Smooth muscle cell (in vitro differentiated cells): ENCODE data around the gene SLC7A6. TPM values are rescaled to one million over a fixed set of nuclear protein-coding genes. Genes with fewer than 3 reads are reported as not detected.

Experiments used
- DNase-seq: peaks from one replicate; lab custom pipeline; 2025; ENCODE audit not compliant: unreplicated experiment; lab: John Stamatoyannopoulos, UW
- H2AFZ ChIP-seq: fragments of 200-600 bp; sonication (generic); 2 replicates; pipeline ENCODE4 v1.6.0; 2016; ENCODE audit warnings: antibody characterized with exemption, low read depth, mild to moderate bottlenecking
- H3F3A ChIP-seq: fragments of 200-600 bp; sonication (generic); 2 replicates; pipeline ENCODE4 v1.6.0; 2017; ENCODE audit warnings: antibody characterized with exemption, low read depth
- H3K27ac ChIP-seq: fragments of 200-600 bp; sonication (generic); 2 replicates; pipeline ENCODE4 v1.5.1; 2016; ENCODE audit warnings: low read depth, mild to moderate bottlenecking
- H3K27me3 ChIP-seq: fragments of 200-600 bp; sonication (generic); 2 replicates; pipeline ENCODE4 v1.6.1; 2016; ENCODE audit warnings: low read depth, mild to moderate bottlenecking
- H3K36me3 ChIP-seq: fragments of 200-600 bp; sonication (generic); 2 replicates; pipeline ENCODE4 v1.5.1; 2016; ENCODE audit warnings: low read depth
- H3K4me1 ChIP-seq: fragments of 200-600 bp; sonication (generic); 2 replicates; pipeline ENCODE4 v1.5.1; 2016; ENCODE audit warnings: low read depth
- H3K4me2 ChIP-seq: fragments of 200-600 bp; sonication (generic); 2 replicates; pipeline ENCODE4 v1.6.0; 2016; ENCODE audit warnings: mild to moderate bottlenecking
- H3K4me3 ChIP-seq: fragments of 200-600 bp; sonication (generic); 2 replicates; pipeline ENCODE4 v1.5.1; 2016; ENCODE audit warnings: mild to moderate bottlenecking
- H3K79me2 ChIP-seq: fragments of 200-600 bp; sonication (generic); 2 replicates; pipeline ENCODE4 v1.6.0; 2016; ENCODE audit warnings: low read depth, mild to moderate bottlenecking
- H3K9ac ChIP-seq: fragments of 200-600 bp; sonication (generic); 2 replicates; pipeline ENCODE4 v1.6.0; 2016; ENCODE audit warnings: low read depth
- H3K9me3 ChIP-seq: fragments of 200-600 bp; sonication (generic); replicated peaks from 2 replicates; pipeline ENCODE4 v1.5.1; 2016; ENCODE audit warnings: low read depth
- H4K20me1 ChIP-seq: fragments of 200-600 bp; sonication (generic); 2 replicates; pipeline ENCODE4 v1.6.0; 2016; ENCODE audit warnings: low read depth
- WGBS: methylation state at CpG from one replicate; pipeline ENCODE4 v1.1.7; 2016; ENCODE audit warnings: low lambda C conversion rate; 5-methylcytosine and 5-hydroxymethylcytosine counted together
- polyA plus RNA-seq: library from polyadenylated mRNA; unstranded; fragments of >200 nt; fragmentation: Nextera tagmentation; extraction: Ambion mirVana; gene quantifications from 2 replicates; pipeline ENCODE4 v1.2.1, GENCODE V29; 2016
- total RNA-seq: library from RNA; depleted of rRNA; stranded (reverse); fragments of >200 nt; gene quantifications from 2 replicates; pipeline ENCODE4 v1.2.3, GENCODE V29; 2014
- TF ChIP-seq, protein P1 (sequence below): fragments of 200-600 bp; sonication (generic); IDR thresholded peaks from 2 replicates; pipeline ENCODE4 v1.5.1; 2017; ENCODE audit warnings: borderline replicate concordance, mild to moderate bottlenecking, antibody characterized with exemption; ENCODE audit not compliant: insufficient read depth, poor library complexity, severe bottlenecking

The SLC7A6 gene
- total and polyA plus RNA-seq, 2 experiments from 2014 or later = 11.4 to 16.5 TPM

DNA sequence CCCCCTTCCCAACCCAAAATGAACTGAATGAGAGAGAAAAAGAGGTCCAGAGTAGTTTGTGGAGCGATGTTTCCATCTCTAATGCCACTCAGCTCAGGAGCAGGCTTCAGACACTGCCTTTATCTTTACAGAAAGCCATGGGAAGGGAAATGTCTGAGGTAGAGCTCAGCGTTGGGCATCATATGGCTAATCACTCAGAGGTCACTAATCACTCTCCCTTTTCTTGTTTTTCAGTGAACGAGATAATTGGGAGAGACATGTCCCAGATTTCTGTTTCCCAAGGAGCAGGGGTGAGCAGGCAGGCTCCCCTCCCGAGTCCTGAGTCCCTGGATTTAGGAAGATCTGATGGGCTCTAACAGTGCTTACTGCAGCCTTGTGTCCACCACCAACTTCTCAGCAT lies 38.2 kb upstream of the SLC7A6 start:
- Histone ChIP-seq H3K4me2 (no peak overlapping the region), H3K9ac (no peak overlapping the region), H3K27me3 (no peaks in the 10 kb centered on the region), H3K36me3 (no peaks in the 10 kb centered on the region), H4K20me1 (peaks cover 19% of the 10 kb centered on the region), H3K4me1 (no peaks in the 10 kb centered on the region), H3F3A (peaks cover 5% of the 10 kb centered on the region), H3K79me2 (no peaks in the 10 kb centered on the region), H2AFZ (no peak overlapping the region), H3K9me3 (no peaks in the 10 kb centered on the region), H3K4me3 (no peak overlapping the region), H3K27ac (no peak overlapping the region)
- 60% methylated on average over 4 of the region's 4 CpGs for WGBS
- TF ChIP-seq, protein P1, sequence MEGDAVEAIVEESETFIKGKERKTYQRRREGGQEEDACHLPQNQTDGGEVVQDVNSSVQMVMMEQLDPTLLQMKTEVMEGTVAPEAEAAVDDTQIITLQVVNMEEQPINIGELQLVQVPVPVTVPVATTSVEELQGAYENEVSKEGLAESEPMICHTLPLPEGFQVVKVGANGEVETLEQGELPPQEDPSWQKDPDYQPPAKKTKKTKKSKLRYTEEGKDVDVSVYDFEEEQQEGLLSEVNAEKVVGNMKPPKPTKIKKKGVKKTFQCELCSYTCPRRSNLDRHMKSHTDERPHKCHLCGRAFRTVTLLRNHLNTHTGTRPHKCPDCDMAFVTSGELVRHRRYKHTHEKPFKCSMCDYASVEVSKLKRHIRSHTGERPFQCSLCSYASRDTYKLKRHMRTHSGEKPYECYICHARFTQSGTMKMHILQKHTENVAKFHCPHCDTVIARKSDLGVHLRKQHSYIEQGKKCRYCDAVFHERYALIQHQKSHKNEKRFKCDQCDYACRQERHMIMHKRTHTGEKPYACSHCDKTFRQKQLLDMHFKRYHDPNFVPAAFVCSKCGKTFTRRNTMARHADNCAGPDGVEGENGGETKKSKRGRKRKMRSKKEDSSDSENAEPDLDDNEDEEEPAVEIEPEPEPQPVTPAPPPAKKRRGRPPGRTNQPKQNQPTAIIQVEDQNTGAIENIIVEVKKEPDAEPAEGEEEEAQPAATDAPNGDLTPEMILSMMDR = no peak
- no peak for DNase-seq

DNA sequence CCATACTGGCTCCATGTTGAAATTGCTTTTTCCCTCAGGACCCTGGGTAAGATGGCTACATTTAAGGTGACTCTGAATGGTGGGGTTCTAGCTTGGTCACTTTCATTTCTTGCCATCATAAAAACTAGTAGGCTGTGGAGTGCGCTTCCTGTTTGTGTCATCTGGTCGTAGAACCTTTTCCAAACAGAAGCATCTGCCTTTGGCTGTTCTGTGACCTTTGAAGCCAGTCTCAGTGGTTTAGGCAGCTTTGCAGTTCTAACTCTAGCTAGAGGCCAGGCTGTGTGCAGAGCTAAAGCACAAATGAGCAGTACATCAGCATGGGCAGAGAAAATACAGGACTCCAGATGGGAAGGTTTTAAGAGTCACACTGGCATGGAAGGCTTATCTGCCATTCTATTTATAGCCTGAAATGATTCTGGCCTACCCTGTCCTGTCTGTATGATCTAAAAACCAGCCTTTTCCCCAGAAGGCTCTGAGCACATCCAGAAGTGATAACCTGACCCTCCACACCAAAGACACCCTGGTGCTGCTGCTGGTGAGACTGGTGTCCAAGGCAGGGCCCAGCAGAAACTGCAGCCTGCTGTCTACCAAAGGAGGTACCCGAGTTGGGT lies 37.0 kb upstream of the SLC7A6 start:
- no peak for DNase-seq
- Histone ChIP-seq H3K4me2 (no peak overlapping the region), H4K20me1 (peaks cover 19% of the 10 kb centered on the region), H3K27ac (peak overlapping the region; percentile 28), H3K4me3 (no peak overlapping the region), H3K27me3 (no peaks in the 10 kb centered on the region), H3K79me2 (no peaks in the 10 kb centered on the region), H3K36me3 (no peaks in the 10 kb centered on the region), H3K4me1 (no peaks in the 10 kb centered on the region), H3F3A (peaks cover 5% of the 10 kb centered on the region), H3K9me3 (no peaks in the 10 kb centered on the region), H2AFZ (no peak overlapping the region), H3K9ac (no peak overlapping the region)
- WGBS = 67% methylated on average over 3 of the region's 3 CpGs
- TF ChIP-seq, protein P1 = no peak

DNA sequence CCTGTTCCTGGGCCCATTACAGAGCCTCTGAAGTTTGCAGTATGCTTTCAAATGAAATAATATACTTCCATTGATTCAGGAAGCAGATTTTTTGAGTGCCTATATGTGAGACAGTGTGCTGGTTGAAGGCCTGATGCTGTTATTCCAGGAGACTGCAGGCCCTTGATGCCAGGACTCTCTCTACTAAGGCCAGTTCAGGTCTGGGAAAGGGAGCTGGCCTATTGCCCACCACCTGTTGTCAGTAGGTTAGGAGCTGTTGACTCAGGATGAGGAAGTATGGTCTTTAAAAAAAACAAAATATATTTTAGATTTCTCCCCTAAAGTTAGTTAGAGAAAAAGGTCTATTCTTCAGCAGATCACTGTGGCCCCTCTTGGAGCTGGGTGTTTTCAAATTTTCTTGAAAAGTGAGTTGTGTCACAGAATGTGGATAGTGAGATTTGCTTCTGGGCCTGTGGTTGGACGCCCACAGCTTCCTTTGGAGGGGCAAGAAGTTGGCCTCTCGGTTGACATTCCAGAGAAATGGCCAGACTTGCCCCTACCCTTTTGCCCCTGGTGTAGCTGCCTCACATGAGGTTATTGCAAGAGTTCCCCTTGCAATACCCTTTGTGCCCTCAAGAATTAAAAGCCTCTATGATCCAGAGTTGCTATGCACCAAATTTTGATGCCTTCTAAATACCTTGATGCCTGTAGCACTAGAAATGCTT lies 36.3 kb upstream of the SLC7A6 start:
- Histone ChIP-seq H3K9ac (no peak overlapping the region), H3K27ac (peak overlapping the region; percentile 28), H3K4me1 (no peaks in the 10 kb centered on the region), H3K9me3 (no peaks in the 10 kb centered on the region), H3K4me2 (no peak overlapping the region), H2AFZ (no peak overlapping the region), H3K36me3 (no peaks in the 10 kb centered on the region), H3F3A (peaks cover 5% of the 10 kb centered on the region), H4K20me1 (peaks cover 19% of the 10 kb centered on the region), H3K27me3 (no peaks in the 10 kb centered on the region), H3K4me3 (no peak overlapping the region), H3K79me2 (no peaks in the 10 kb centered on the region)
- DNase-seq = no peak
- TF ChIP-seq, protein P1 = no peak
- WGBS = 75% methylated on average over 2 of the region's 2 CpGs
